Heart left ventricle (tissue), 13 donors: ENCODE measurements around the gene TTC22.

ENCODE experiments used
- CTCF ChIP-seq, 12 donors: fragments of 200-600 bp; sonication (generic) in 4 of 12; IDR thresholded peaks; one replicate each; pipeline versions ENCODE4 v1.5.0 to v1.8.0; 2018 to 2022; ENCODE audit warnings: antibody characterized with exemption in 12 of 12, mild to moderate bottlenecking in 5 of 12
- POLR2A ChIP-seq, 2 donors: fragments of 450-650 bp; IDR thresholded peaks; one replicate each; pipeline ENCODE4 v1.6.1; 2017; ENCODE audit warnings: antibody characterized with exemption in 2 of 2, mild to moderate bottlenecking in 2 of 2, moderate library complexity in 2 of 2
- donor health status: ischemic (EF 13 %, LVEDD 7.1; RV severe dilation, severe dysfunction).
- donor health status: DM: no; HTN: yes; CAD: no.
- donor health status: DM: no; HTN: no; CAD: no.
- donor health status: ischemic (EF 25% LVEDD 6.9; RV normal size, moderate dysfunction).
- donor health status: ischemic (EF 25% LVEDD 5.7; RV mildly dilated, moderate dysfunction).
- donor health status: ischemic (EF 35%, LVEDD 5.7; RV mildly dilated, moderate dysfunction).
- donor health status: nonischemic (EF 11% LVEDD 7.7; RV severe dilation, severe dysfunction).
- donor health status: DM: yes; HTN: yes; CAD: no.
- donor health status: PGD.
- donor health status: ischemic (EF 29% LVEDD 5.4; RV normal size, mild dysfunction).
- donor health status: nonischemic (EF 23%, LVEDD 6.1; RV moderate dilation, normal function).

DNA sequence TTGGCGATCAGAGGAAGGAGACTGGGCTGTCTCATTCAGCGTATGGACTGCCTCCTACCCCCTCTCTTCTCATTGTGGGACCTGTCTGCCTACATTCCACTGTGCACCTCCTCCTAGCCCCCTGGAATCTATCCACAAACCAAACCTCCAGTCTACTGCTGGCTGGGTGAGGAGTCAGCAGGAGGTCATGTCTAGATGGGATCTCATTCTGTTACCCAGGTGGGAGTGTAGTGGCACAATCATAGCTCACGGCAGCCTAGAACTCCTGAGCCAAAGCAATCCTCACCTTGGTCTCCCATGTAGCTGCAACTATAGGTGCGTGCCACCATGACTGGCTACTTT, 18.0 kb upstream of the TTC22 start:
- TF ChIP-seq CTCF (IDR thresholded peaks at IDR 0.05) (no peak), POLR2A (IDR thresholded peaks at IDR 0.05) (no peak)
